Thoracic aorta (tissue), 2 donors: ENCODE results near the gene PTDSS2. TPM values are rescaled to one million over a fixed set of nuclear protein-coding genes. Genes with fewer than 3 reads are reported as not detected.

ENCODE experiments used
- ATAC-seq: fragments of 150-250 bp; one replicate; pipeline ENCODE4 v1.8.0; 2017; ENCODE audit warnings: low read depth; ENCODE audit not compliant: insufficient number of reproducible peaks, low FRiP score
- DNase-seq: peaks from one replicate; pipeline ENCODE4 v3.0.0-alpha.2; 2020; ENCODE audit warnings: low spot score
- H3K27ac ChIP-seq, 2 donors: fragments of 200-600 bp; sonication (generic); 1 replicate in 1 of 2; 2 replicates in 1 of 2; pipeline ENCODE4 v1.5.1; 2016; ENCODE audit warnings: mild to moderate bottlenecking in 2 of 2, moderate library complexity in 2 of 2
- H3K27me3 ChIP-seq: fragments of 200-600 bp; sonication (generic); replicated peaks from 2 replicates; pipeline ENCODE4 v1.6.0; 2016; ENCODE audit warnings: mild to moderate bottlenecking; ENCODE audit not compliant: insufficient read depth
- H3K36me3 ChIP-seq: fragments of 200-600 bp; sonication (generic); one replicate; pipeline ENCODE4 v1.5.1; 2016
- H3K4me1 ChIP-seq, 2 donors: fragments of 200-600 bp; sonication (generic); 1 replicate in 1 of 2; 2 replicates in 1 of 2; pipeline versions ENCODE4 v1.5.1 to v1.6.0; 2016; ENCODE audit warnings: low read depth in 2 of 2, mild to moderate bottlenecking in 1 of 2; ENCODE audit not compliant: control insufficient read depth in 1 of 2
- H3K4me3 ChIP-seq: fragments of 200-600 bp; sonication (generic); 2 replicates; pipeline ENCODE4 v1.5.1; 2016; ENCODE audit warnings: mild to moderate bottlenecking
- H3K9me3 ChIP-seq: fragments of 200-600 bp; sonication (generic); 2 replicates; pipeline ENCODE4 v1.5.1; 2016
- total RNA-seq, 2 donors: library from RNA; depleted of rRNA; stranded (reverse); fragments of >200 nt; gene quantifications; one replicate each; pipeline versions ENCODE4 v1.1.0 to v1.2.3, GENCODE V29; 2016
- TF ChIP-seq, protein P1 (sequence below): fragments of 200-600 bp; sonication (generic); IDR thresholded peaks from one replicate; pipeline ENCODE4 v1.5.1; 2019; ENCODE audit warnings: antibody characterized with exemption

Gene PTDSS2
- total RNA-seq, 2 donors from 2014 or later: 34.0 to 34.7 TPM

DNA sequence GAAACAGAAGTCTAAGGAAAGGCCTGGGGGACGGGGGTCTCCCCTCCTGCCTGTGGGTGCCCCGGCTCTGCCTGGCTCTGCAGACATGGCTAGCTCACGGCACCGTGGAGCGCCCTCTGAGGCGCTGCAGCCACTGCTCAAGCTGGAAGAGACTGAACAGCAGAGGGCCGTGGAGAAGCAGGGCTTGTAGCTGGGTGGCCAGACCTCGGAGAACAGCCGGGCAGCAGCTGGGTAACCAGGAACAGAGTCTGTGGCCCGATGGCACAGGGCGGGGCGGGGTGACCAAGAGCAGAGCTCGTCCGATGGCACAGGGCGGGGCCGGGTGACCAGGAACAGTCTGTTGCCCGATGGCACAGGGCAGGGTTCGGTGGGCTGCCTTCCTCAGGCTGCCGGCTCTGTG lies 38.9 kb downstream of the PTDSS2 start:
- H3K4me3 ChIP-seq: no peak overlapping the region
- TF ChIP-seq, protein P1, sequence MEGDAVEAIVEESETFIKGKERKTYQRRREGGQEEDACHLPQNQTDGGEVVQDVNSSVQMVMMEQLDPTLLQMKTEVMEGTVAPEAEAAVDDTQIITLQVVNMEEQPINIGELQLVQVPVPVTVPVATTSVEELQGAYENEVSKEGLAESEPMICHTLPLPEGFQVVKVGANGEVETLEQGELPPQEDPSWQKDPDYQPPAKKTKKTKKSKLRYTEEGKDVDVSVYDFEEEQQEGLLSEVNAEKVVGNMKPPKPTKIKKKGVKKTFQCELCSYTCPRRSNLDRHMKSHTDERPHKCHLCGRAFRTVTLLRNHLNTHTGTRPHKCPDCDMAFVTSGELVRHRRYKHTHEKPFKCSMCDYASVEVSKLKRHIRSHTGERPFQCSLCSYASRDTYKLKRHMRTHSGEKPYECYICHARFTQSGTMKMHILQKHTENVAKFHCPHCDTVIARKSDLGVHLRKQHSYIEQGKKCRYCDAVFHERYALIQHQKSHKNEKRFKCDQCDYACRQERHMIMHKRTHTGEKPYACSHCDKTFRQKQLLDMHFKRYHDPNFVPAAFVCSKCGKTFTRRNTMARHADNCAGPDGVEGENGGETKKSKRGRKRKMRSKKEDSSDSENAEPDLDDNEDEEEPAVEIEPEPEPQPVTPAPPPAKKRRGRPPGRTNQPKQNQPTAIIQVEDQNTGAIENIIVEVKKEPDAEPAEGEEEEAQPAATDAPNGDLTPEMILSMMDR: no peak
- no peaks in the 10 kb centered on the region for H3K4me1 ChIP-seq
- ATAC-seq: no peak
- H3K27me3 ChIP-seq: no peaks in the 10 kb centered on the region
- H3K36me3 ChIP-seq: peaks cover 2% of the 10 kb centered on the region
- no peaks in the 10 kb centered on the region for H3K9me3 ChIP-seq
- H3K27ac ChIP-seq: no peak overlapping the region
- DNase-seq: no peak

DNA sequence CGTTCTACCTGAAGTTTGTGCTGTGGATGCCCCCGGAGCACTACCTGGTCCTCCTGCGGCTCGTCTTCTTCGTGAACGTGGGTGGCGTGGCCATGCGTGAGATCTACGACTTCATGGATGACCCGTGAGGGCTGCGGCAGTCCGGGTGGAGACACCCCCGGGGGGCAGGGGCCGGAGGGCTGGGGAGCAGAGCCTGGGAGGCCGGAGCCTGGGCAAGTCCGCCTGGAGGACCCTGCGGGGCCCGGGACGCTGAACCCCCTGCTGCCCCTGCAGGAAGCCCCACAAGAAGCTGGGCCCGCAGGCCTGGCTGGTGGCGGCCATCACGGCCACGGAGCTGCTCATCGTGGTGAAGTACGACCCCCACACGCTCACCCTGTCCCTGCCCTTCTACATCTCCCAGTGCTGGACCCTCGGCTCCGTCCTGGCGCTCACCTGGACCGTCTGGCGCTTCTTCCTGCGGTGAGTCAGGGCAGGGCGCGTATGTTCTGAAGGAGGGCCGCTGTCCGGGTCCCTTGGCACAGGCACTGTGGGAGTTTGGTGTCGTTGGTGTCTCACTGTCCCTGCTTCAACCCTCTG lies 39.6 kb downstream of the PTDSS2 start:
- H3K4me1 ChIP-seq: no peaks in the 10 kb centered on the region
- H3K27ac ChIP-seq: no peak overlapping the region
- H3K27me3 ChIP-seq: no peaks in the 10 kb centered on the region
- DNase-seq: no peak
- peaks cover 7% of the 10 kb centered on the region for H3K36me3 ChIP-seq
- no peak for ATAC-seq
- H3K9me3 ChIP-seq: no peaks in the 10 kb centered on the region
- H3K4me3 ChIP-seq: no peak overlapping the region
- TF ChIP-seq, protein P1: no peak

DNA sequence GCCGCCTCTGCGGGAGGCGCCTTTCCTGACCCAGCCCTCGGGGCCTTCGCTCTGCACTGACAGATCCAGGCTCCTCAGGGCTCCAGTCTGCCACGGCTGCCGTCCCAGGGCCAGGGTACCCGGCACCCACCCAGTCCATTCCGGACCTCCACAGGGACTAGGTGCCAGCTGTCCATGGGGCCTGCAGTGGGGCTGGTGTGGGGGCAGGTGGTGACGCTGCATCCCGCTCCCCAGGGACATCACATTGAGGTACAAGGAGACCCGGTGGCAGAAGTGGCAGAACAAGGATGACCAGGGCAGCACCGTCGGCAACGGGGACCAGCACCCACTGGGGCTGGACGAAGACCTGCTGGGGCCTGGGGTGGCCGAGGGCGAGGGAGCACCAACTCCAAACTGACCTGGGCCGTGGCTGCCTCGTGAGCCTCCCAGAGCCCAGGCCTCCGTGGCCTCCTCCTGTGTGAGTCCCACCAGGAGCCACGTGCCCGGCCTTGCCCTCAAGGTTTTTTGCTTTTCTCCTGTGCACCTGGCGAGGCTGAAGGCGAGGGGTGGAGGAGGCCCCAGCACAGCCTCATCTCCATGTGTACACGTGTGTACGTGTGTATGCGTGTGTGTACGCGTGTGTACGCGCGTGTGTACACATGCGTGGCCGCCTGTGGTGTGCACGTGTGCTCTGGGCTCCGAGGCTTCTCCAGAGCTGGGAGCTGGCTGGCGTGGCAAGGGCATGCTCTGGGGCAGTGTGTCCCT lies 40.3 kb downstream of the PTDSS2 start:
- H3K36me3 ChIP-seq: peaks cover 14% of the 10 kb centered on the region
- no peaks in the 10 kb centered on the region for H3K27me3 ChIP-seq
- no peak for DNase-seq
- H3K27ac ChIP-seq: no peak overlapping the region
- no peaks in the 10 kb centered on the region for H3K4me1 ChIP-seq
- no peak overlapping the region for H3K4me3 ChIP-seq
- no peaks in the 10 kb centered on the region for H3K9me3 ChIP-seq
- TF ChIP-seq, protein P1: no peak
- no peak for ATAC-seq

DNA sequence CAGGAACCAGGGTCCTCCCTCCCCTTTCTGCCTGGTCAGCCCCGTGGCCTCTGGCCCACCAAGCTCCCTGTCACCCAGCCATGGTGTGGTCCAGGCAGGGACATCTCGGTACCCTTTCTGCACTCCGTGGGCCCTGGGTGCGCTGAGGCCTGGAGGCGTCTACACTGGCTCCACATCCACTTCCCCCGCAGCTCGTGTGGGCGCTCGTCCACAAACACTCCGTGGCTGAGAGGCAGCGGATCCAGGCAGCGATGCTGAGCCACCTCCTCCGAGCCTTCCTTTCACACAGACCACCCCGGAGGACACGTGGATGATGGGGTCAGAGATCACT lies 40.8 kb downstream of the PTDSS2 start:
- TF ChIP-seq, protein P1: no peak
- ATAC-seq (no peak), DNase-seq (no peak)
- H3K27me3 ChIP-seq: no peaks in the 10 kb centered on the region
- H3K9me3 ChIP-seq: no peaks in the 10 kb centered on the region
- H3K4me1 ChIP-seq: no peaks in the 10 kb centered on the region
- peaks cover 18% of the 10 kb centered on the region for H3K36me3 ChIP-seq
- H3K4me3 ChIP-seq: no peak overlapping the region
- no peak overlapping the region for H3K27ac ChIP-seq

DNA sequence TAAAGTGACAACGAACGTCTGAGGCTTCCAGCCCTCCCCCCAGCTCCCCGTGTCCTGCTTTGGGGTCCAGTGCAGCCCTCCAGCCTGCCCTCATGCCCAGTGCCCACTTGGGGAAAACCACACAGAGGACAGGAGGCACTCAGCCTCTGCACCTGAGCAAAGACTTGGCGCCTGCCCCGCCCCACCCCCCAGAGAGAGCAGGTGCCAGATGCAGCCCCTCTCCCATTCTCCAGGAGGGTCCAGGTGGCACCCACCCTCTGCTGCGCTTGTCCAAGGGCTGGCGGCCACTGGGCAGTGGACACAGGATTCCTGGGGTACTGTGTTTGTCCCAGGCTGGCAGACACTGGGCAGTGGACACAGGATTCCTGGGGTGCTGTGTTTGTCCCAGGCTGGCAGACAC lies 41.3 kb downstream of the PTDSS2 start:
- H3K4me3 ChIP-seq: no peak overlapping the region
- no peaks in the 10 kb centered on the region for H3K9me3 ChIP-seq
- H3K36me3 ChIP-seq: peaks cover 18% of the 10 kb centered on the region
- H3K27me3 ChIP-seq: no peaks in the 10 kb centered on the region
- TF ChIP-seq, protein P1: no peak
- no peaks in the 10 kb centered on the region for H3K4me1 ChIP-seq
- DNase-seq (no peak), ATAC-seq (no peak)
- no peak overlapping the region for H3K27ac ChIP-seq
